Measurements from ENCODE around the gene ZNF841. TPM values are rescaled to one million over a fixed set of nuclear protein-coding genes. Genes with fewer than 3 reads are reported as not detected.

Gene ZNF841
- total and polyA plus RNA-seq, 2 of the 13 experiments (the other 11 are each of a cell fraction or from before 2014, with no cell fraction given) = 6.2 to 14.2 TPM

GRCh38 chr19:52028027-52028779, 67.4 kb downstream of the ZNF841 start, which contains the start of gene ZNF614 (continued):
- TF ChIP-seq HMGXB4 (CRISPR knock-in tag; IDR thresholded peaks at IDR 0.05; ENCODE audit: borderline replicate concordance in 1 of 2, low read depth in 1 of 2) = peak; percentile 80 to 91; a peak in 3 of 4 replicates
- peak; percentile 23; the same call in 1 of the 2 replicates for TF ChIP-seq JUND (CRISPR knock-in tag; IDR thresholded peaks at IDR 0.05)
- TF ChIP-seq TP53 (CRISPR knock-in tag; conservative IDR thresholded peaks at IDR 0.05) = 0 out of 2 replicates have a peak, but pooled peaks have one; percentile 34
- TF ChIP-seq ZNF562 (CRISPR knock-in tag; IDR thresholded peaks at IDR 0.05; ENCODE audit: borderline replicate concordance) = no peak
- no peak for TF ChIP-seq EEA1 (CRISPR knock-in tag; IDR thresholded peaks at IDR 0.05; ENCODE audit: borderline replicate concordance)
- no peak for TF ChIP-seq TAF15 (IDR thresholded peaks at IDR 0.05; ENCODE audit: low read depth, low read length, poor library complexity, severe bottlenecking)
- peak; percentile 59 for TF ChIP-seq TEAD3 (CRISPR knock-in tag; optimal IDR thresholded peaks at IDR 0.05; ENCODE audit: borderline replicate concordance)
- TF ChIP-seq USF2 (IDR thresholded peaks at IDR 0.05; ENCODE audit: low read depth, low read length) = no peak
- TF ChIP-seq USF2 (CRISPR knock-in tag; IDR thresholded peaks at IDR 0.05; ENCODE audit: borderline replicate concordance) = no peak
- TF ChIP-seq ZNF770 (CRISPR knock-in tag; IDR thresholded peaks at IDR 0.05) = 0 out of 2 replicates have a peak, but pooled peaks have one; percentile 16
- peak; percentile 82 for TF ChIP-seq YEATS4 (CRISPR knock-in tag; IDR thresholded peaks at IDR 0.05; ENCODE audit: borderline replicate concordance)
- TF ChIP-seq ZNF335 (CRISPR knock-in tag; IDR thresholded peaks at IDR 0.05) = peak; percentile 71; the same call in 1 of the 2 replicates
- no peak for TF ChIP-seq ZNF10 (CRISPR knock-in tag; IDR thresholded peaks at IDR 0.05; ENCODE audit: borderline replicate concordance, low read depth)
- no peak for TF ChIP-seq ZNF775 (CRISPR knock-in tag; IDR thresholded peaks at IDR 0.05; ENCODE audit: borderline replicate concordance)
- TF ChIP-seq ERF (CRISPR knock-in tag; IDR thresholded peaks at IDR 0.05) = peak; percentile 83
- TF ChIP-seq MTERF4 (CRISPR knock-in tag; IDR thresholded peaks at IDR 0.05) = peak; percentile 71; the same call in 1 of the 2 replicates
- TF ChIP-seq ZNF766 (CRISPR knock-in tag; IDR thresholded peaks at IDR 0.05; ENCODE audit: borderline replicate concordance) = peak; percentile 77; the same call in 1 of the 2 replicates
- TF ChIP-seq IRF9 (CRISPR knock-in tag; IDR thresholded peaks at IDR 0.05; ENCODE audit: borderline replicate concordance) = peak; percentile 70; the same call in 1 of the 2 replicates
- no peak for TF ChIP-seq SOX6 (IDR thresholded peaks at IDR 0.05)
- peak; percentile 68 for TF ChIP-seq SOX6 (CRISPR knock-in tag; IDR thresholded peaks at IDR 0.05)

All from HepG2 (cell line).